K562 (cell line): ENCODE data around the gene CDADC1. TPM values are rescaled to one million over a fixed set of nuclear protein-coding genes. Genes with fewer than 3 reads are reported as not detected.

ENCODE experiments used
- ATAC-seq: fragments of 200-7000 bp; cut with Tn5 transposase; 3 replicates; pipeline ENCODE4 v1.9.1; 2020; ENCODE audit warnings: moderate library complexity
- BruUV-seq: library from RNA; stranded (reverse); fragments of 400-500 nt; replicated peaks from 2 replicates; lab custom pipeline; 2021; lab: Mats Ljungman, UMichigan
- CTCF ChIA-PET: fragments of 300-600 bp; formaldehyde crosslinking; extraction: SDS; loops from one replicate; lab custom pipeline; 2021; ENCODE audit warnings: low intra/inter-chr PET ratio; lab: Yijun Ruan, JAX
- POLR2A ChIA-PET: fragments of 300-600, 350-650 bp; sonication (Branson Sonifier 250); formaldehyde crosslinking; extraction: SDS; loops from one replicate; lab custom pipeline; 2021; ENCODE audit warnings: antibody characterized with exemption, inconsistent platforms; lab: Yijun Ruan, JAX
- DNase-seq, 4 experiments: peaks; one replicate each; pipeline versions ENCODE4 v3.0.0 to v3.0.0-alpha.2; 2011 to 2018; ENCODE audit warnings: low spot score in 3 of 4, mixed read lengths in 3 of 4; ENCODE audit errors: extremely low read depth in 1 of 4
- FAIRE-seq: peaks from 2 replicates; lab custom pipeline; 2011; peaks lifted over from hg19 to GRCh38; lab: Jason Lieb, UNC
- H2AFZ ChIP-seq: 2 replicates; pipeline ENCODE4 v1.6.0; 2011; ENCODE audit warnings: low read depth, low read length, control low read depth, inconsistent platforms
- H3K27ac ChIP-seq: fragments of 200-600 bp; 3 replicates; pipeline ENCODE4 v1.8.0; 2011; ENCODE audit warnings: low read depth, mild to moderate bottlenecking, control low read depth, inconsistent platforms, low read length, moderate library complexity, mixed read lengths; ENCODE audit errors: extremely low read depth
- H3K27me3 ChIP-seq, 2 experiments: fragments of 300-600 bp in 1 of 2; 2 replicates in 1 of 2; 3 replicates in 1 of 2; pipeline versions ENCODE4 v1.6.0 to v1.8.0; 2011; ENCODE audit warnings: inconsistent platforms in 2 of 2, low read length in 2 of 2, mild to moderate bottlenecking in 1 of 2, mixed read lengths in 1 of 2, moderate library complexity in 1 of 2; ENCODE audit not compliant: control insufficient read depth in 2 of 2, insufficient read depth in 2 of 2
- H3K36me3 ChIP-seq: fragments of 300-600 bp; 3 replicates; pipeline ENCODE4 v1.8.0; 2011; ENCODE audit warnings: mild to moderate bottlenecking, low read length, inconsistent platforms; ENCODE audit not compliant: control insufficient read depth, insufficient read depth
- H3K4me1 ChIP-seq, 2 experiments: fragments of 200-600 bp in 1 of 2; replicated peaks in 1 of 2; 2 replicates in 1 of 2; 3 replicates in 1 of 2; pipeline versions ENCODE4 v1.5.1 to v1.8.0; 2011; ENCODE audit warnings: inconsistent platforms in 2 of 2, low read length in 2 of 2, mild to moderate bottlenecking in 1 of 2, mixed read lengths in 1 of 2, moderate library complexity in 1 of 2; ENCODE audit not compliant: control insufficient read depth in 2 of 2, insufficient read depth in 2 of 2
- H3K4me2 ChIP-seq: 2 replicates; pipeline ENCODE4 v1.6.1; 2011; ENCODE audit warnings: low read length, control low read depth, inconsistent platforms, mixed read lengths; ENCODE audit not compliant: insufficient read depth
- H3K4me3 ChIP-seq: fragments of 200-600 bp; sonication (generic), shearing (Covaris generic); 2 replicates; pipeline ENCODE4 v1.5.1; 2016; ENCODE audit warnings: control low read depth, inconsistent platforms
- H3K79me2 ChIP-seq: fragments of 200-600 bp; 3 replicates; pipeline ENCODE4 v1.8.0; 2011; ENCODE audit warnings: low read length, inconsistent platforms; ENCODE audit not compliant: control insufficient read depth, insufficient read depth
- H3K9ac ChIP-seq, 2 experiments: 2 replicates each; pipeline versions ENCODE4 v1.6.0 to v1.6.1; 2011; ENCODE audit warnings: low read depth in 2 of 2, low read length in 2 of 2, control low read depth in 1 of 2, inconsistent platforms in 1 of 2, mild to moderate bottlenecking in 1 of 2, mixed read lengths in 1 of 2; ENCODE audit not compliant: insufficient read depth in 1 of 2
- H3K9me1 ChIP-seq: one replicate; pipeline ENCODE4 v1.6.0; 2011; ENCODE audit warnings: inconsistent platforms, mild to moderate bottlenecking, low read length, moderate library complexity; ENCODE audit not compliant: control insufficient read depth, insufficient read depth
- H3K9me3 ChIP-seq: replicated peaks from 2 replicates; pipeline ENCODE4 v1.5.1; 2011; ENCODE audit warnings: low read depth, low read length, inconsistent platforms; ENCODE audit not compliant: control insufficient read depth, insufficient read depth
- H4K20me1 ChIP-seq: replicated peaks from 2 replicates; pipeline ENCODE4 v1.6.1; 2011; ENCODE audit warnings: low read length, inconsistent platforms, mixed read lengths; ENCODE audit not compliant: control insufficient read depth, insufficient read depth
- ATF7 ChIP-seq: fragments of 450-650 bp; IDR thresholded peaks from 2 replicates; pipeline ENCODE4 v1.7.1; 2014; ENCODE audit warnings: mild to moderate bottlenecking, moderate library complexity
- LCOR ChIP-seq: sonication (generic); formaldehyde crosslinking; IDR thresholded peaks from 2 replicates; pipeline ENCODE4 v1.8.0; 2022; ENCODE audit warnings: mild to moderate bottlenecking, missing genetic modification reagents
- PHTF2 ChIP-seq: fragments of 250-450 bp; sonication (Bioruptor Pico); IDR thresholded peaks from 2 replicates; pipeline ENCODE4 v1.5.0; 2021; ENCODE audit warnings: mild to moderate bottlenecking
- PRPF4 ChIP-seq: fragments of 200-400 bp; formaldehyde crosslinking; IDR thresholded peaks from one replicate; pipeline ENCODE4 v1.6.1; 2017; ENCODE audit warnings: low read length, low read depth, mild to moderate bottlenecking; ENCODE audit not compliant: insufficient read depth, poor library complexity, severe bottlenecking
- WGBS: fragments of 100-300 bp; shearing (Covaris generic); methylation state at CpG from one replicate; pipeline ENCODE4 v1.1.6; 2016; ENCODE audit warnings: low coverage, mixed read lengths; ENCODE audit not compliant: insufficient coverage; ENCODE audit errors: missing lambda C conversion rate; 5-methylcytosine and 5-hydroxymethylcytosine counted together
- in situ Hi-C: fragments of 300-500 bp; cut with MboI; formaldehyde crosslinking; loops from 4 replicates; pipeline ENCODE4 v1.15.0; 2018; ENCODE audit warnings: inconsistent platforms, mixed read lengths
- intact Hi-C: fragments of 100-400 bp; cut with micrococcal nuclease; formaldehyde crosslinking; loops from 2 replicates; pipeline ENCODE4 v1.14.2; 2022
- polyA plus RNA-seq, 8 experiments: library from polyadenylated mRNA; depleted of rRNA in 4 of 8; stranded (reverse) in 5 of 8; unstranded in 3 of 8; fragments of >200 nt; fragmentation: Nextera tagmentation in 2 of 8; fragmentation: Illumina TruSeq in 1 of 8; extraction: Ambion mirVana in 2 of 8; extraction: Trizol in 1 of 8; gene quantifications; 2 replicates each; pipeline versions ENCODE4 v1.2.1 to v1.2.3, GENCODE V29; 2011 to 2014; ENCODE audit warnings: inconsistent platforms in 1 of 8, missing spikeins in 1 of 8
- total RNA-seq, 7 experiments: library from RNA; depleted of rRNA in 6 of 7; stranded (reverse); fragments of >200 nt in 6 of 7; fragmentation: Illumina TruSeq in 2 of 7; extraction: Trizol in 2 of 7; gene quantifications; 2 replicates each; pipeline versions ENCODE4 v1.2.1 to v1.2.3, GENCODE V29; 2011 to 2021; ENCODE audit warnings: low replicate concordance in 1 of 7
- TF ChIP-seq, protein P1 (sequence below), 3 experiments: IDR thresholded peaks in 2 of 3; conservative IDR thresholded peaks in 1 of 3; 2 replicates each; pipeline ENCODE4 v1.5.1; 2011 to 2012; ENCODE audit warnings: low read length in 3 of 3, mild to moderate bottlenecking in 3 of 3, control low read depth in 2 of 3, improper control_type of control experiment in 1 of 3, inconsistent platforms in 1 of 3, low read depth in 1 of 3, mixed read lengths in 1 of 3, moderate library complexity in 1 of 3; ENCODE audit not compliant: insufficient read depth in 2 of 3
- TF ChIP-seq, protein P2 (sequence below): sonication (generic); formaldehyde crosslinking; IDR thresholded peaks from 2 replicates; pipeline ENCODE4 v1.8.0; 2022; ENCODE audit warnings: mild to moderate bottlenecking, missing genetic modification reagents

Gene CDADC1
- total and polyA plus RNA-seq, 9 of the 15 experiments (the other 6 are each of a cell fraction or from before 2014, with no cell fraction given), result 4.1 to 11.8 (median 6.3) TPM

DNA sequence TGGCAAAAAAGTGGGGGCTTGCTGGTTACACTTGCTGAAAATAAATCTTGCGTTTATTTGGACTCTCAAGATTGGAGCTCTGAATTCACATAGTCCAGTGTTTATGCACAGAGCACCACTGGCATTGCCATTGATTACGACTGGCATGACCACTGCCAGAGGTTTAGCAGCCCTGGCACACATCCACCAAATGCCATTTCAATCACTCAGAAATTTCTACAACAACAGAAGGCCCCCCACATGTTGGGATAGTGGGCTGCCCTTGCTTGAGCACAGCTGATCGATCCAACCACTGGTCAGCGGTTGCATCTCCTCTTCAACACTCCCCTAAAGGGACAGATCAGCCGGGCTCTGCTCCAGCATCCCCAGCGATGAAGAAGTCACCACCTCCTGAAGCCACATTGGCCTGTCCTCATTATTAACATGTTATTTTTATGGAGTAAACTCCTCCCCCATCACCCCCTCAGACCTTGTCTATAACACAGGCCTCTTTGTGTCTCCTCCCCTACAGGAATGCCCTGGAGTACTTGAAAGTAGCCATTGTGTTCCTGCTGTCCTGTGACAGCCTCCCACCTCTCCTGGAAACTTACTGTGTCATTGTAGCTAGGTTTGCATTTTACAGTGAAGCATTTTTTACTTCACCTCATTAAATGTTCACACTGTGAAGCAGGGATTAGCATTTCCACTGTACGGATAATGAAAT, 51.3 kb downstream of the CDADC1 start:
- TF ChIP-seq, protein P1, sequence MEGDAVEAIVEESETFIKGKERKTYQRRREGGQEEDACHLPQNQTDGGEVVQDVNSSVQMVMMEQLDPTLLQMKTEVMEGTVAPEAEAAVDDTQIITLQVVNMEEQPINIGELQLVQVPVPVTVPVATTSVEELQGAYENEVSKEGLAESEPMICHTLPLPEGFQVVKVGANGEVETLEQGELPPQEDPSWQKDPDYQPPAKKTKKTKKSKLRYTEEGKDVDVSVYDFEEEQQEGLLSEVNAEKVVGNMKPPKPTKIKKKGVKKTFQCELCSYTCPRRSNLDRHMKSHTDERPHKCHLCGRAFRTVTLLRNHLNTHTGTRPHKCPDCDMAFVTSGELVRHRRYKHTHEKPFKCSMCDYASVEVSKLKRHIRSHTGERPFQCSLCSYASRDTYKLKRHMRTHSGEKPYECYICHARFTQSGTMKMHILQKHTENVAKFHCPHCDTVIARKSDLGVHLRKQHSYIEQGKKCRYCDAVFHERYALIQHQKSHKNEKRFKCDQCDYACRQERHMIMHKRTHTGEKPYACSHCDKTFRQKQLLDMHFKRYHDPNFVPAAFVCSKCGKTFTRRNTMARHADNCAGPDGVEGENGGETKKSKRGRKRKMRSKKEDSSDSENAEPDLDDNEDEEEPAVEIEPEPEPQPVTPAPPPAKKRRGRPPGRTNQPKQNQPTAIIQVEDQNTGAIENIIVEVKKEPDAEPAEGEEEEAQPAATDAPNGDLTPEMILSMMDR (IDR thresholded peaks at IDR 0.05 in 2 of 3, conservative IDR thresholded peaks at IDR 0.05 in 1 of 3; ENCODE audit: insufficient read depth in 2 of 3, low read depth in 1 of 3, low read length in 3 of 3), result no peak
- TF ChIP-seq PHTF2 (CRISPR knock-in tag), result no peak
- TF ChIP-seq PRPF4, result no peak
- TF ChIP-seq ATF7, result no peak
- no peak for TF ChIP-seq LCOR (CRISPR knock-in tag)
- TF ChIP-seq, protein P2, sequence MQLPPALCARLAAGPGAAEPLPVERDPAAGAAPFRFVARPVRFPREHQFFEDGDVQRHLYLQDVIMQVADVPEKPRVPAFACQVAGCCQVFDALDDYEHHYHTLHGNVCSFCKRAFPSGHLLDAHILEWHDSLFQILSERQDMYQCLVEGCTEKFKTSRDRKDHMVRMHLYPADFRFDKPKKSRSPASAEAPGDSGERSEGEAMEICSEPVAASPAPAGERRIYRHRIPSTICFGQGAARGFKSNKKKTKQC, result no peak
- TF ChIP-seq, all 486 proteins: peak for 0
- in situ Hi-C loops (no loop called here), intact Hi-C loops (no loop called here)
- Histone ChIP-seq H3K27me3 (no peaks in the 10 kb centered on the region), H3K36me3 (no peaks in the 10 kb centered on the region), H3K4me1 (peaks cover 2 to 3% of the 10 kb centered on the region in 2 experiments; a peak in 2 of 5 replicates), H3K4me3 (no peak overlapping the region), H3K9me1 (no peaks in the 10 kb centered on the region), H3K4me2 (no peak overlapping the region), H3K9ac (no peak overlapping the region), H2AFZ (no peak overlapping the region), H3K9me3 (no peaks in the 10 kb centered on the region), H4K20me1 (no peaks in the 10 kb centered on the region), H3K79me2 (no peaks in the 10 kb centered on the region), H3K27ac (no peak overlapping the region)
- POLR2A ChIA-PET, result no interaction called here
- WGBS, result 36% methylated on average over 7 of the region's 7 CpGs
- no peak for ATAC-seq
- BruUV-seq, result no TSS peak
- CTCF ChIA-PET, result interaction anchor here (2.8 kb wide), 1 partner anchor 138 kb away, joined by 17 read pairs; no protein-coding TSS in a partner anchor
- FAIRE-seq, result no peak
- no peak for DNase-seq
